HG02623 (cell line): Measurements from ENCODE around the gene PARD6G.
A peak's percentile ranks its signal among the peaks of the same experiment; 100 is the strongest.

Experiments used
- ATAC-seq: cut with Tn5 transposase; IDR thresholded peaks from one replicate; pipeline ENCODE4 v1.9.1; 2021; ENCODE audit warnings: moderate library complexity; ENCODE audit not compliant: unreplicated experiment

PARD6G gene

GRCh38 chr18:80213182-80213581 lies 34.1 kb downstream of the PARD6G start:
- ATAC-seq = peak; percentile 53

- ATAC-seq = peak; percentile 76
Observed at GRCh38 chr18:80210312-80211083, 36.8 kb downstream of the PARD6G start.

GRCh38 chr18:80208620-80209019 lies 38.7 kb downstream of the PARD6G start:
- no peak for ATAC-seq

- ATAC-seq = no peak
Observed at GRCh38 chr18:80205294-80205693, 42.0 kb downstream of the PARD6G start.

GRCh38 chr18:80204142-80204541 lies 43.2 kb downstream of the PARD6G start:
- ATAC-seq = no peak

- no peak for ATAC-seq
Observed at GRCh38 chr18:80203249-80203648, 44.1 kb downstream of the PARD6G start.

GRCh38 chr18:80202264-80202998 lies 44.9 kb downstream of the PARD6G start:
- ATAC-seq = peak; percentile 85

GRCh38 chr18:80201739-80202138 lies 45.6 kb downstream of the PARD6G start:
- peak; percentile 11 for ATAC-seq

GRCh38 chr18:80200932-80201672 lies 46.2 kb downstream of the PARD6G start:
- no peak for ATAC-seq

- ATAC-seq = no peak
Observed at GRCh38 chr18:80200171-80200931, 47.0 kb downstream of the PARD6G start.

- no peak for ATAC-seq
Observed at GRCh38 chr18:80198994-80199748, 48.1 kb downstream of the PARD6G start.

- no peak for ATAC-seq
Observed at GRCh38 chr18:80198391-80198790, 48.9 kb downstream of the PARD6G start.

- ATAC-seq = no peak
Observed at GRCh38 chr18:80197528-80197927, 49.8 kb downstream of the PARD6G start.

GRCh38 chr18:80196528-80197320 lies 50.6 kb downstream of the PARD6G start:
- ATAC-seq = no peak

GRCh38 chr18:80194874-80195570 lies 52.3 kb downstream of the PARD6G start:
- peak; percentile 47 for ATAC-seq

- no peak for ATAC-seq
Observed at GRCh38 chr18:80193701-80194100, 53.6 kb downstream of the PARD6G start.

- ATAC-seq = no peak
Observed at GRCh38 chr18:80192653-80193385, 54.5 kb downstream of the PARD6G start.
